HG03378 (cell line): ENCODE data around the gene BLOC1S5.
"Not testable (repeated sequence)": the region's sequence is repeated elsewhere in the genome, so short reads cannot be mapped to it uniquely, and the experiment has no call there.

Experiments used
- ATAC-seq: cut with Tn5 transposase; IDR thresholded peaks from one replicate; pipeline ENCODE4 v1.9.1; 2021; ENCODE audit warnings: mild to moderate bottlenecking, moderate library complexity; ENCODE audit not compliant: unreplicated experiment

Gene BLOC1S5

DNA sequence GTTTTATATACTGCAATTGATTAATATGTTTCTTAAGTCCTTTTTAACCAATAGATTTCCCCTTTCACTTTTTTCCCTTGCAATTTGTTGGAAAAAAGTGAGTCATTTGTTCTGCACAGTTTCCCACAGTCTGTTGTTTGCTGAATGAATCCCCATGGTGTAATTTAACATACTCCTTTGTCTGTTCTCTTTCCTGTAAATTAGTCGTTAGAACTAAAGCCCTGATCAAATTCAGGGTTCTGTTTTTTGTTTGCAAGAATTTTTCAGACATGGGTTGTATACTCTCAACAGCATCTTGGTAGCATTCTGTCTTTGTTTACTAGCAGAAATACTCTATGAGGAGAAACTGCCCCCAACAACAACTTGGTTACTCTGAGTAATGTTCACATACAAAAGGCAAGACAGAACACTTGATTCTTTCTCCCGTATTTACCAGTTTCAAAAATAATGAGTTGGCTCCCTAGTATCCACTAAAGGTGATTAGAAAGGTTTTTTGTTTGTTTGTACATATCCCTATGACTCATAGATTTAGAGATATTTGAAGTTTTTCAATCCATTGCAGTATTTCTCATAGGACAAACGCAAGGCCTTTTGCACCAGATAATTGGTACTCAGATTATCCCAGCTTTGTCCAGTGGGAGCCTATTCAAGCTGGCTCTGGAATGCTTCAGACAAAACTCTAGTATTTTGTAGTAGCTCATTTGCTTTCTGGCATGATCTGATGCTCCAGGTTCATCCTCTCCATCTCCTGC is 16.5 kb downstream of the BLOC1S5 start:
- no peak for ATAC-seq

DNA sequence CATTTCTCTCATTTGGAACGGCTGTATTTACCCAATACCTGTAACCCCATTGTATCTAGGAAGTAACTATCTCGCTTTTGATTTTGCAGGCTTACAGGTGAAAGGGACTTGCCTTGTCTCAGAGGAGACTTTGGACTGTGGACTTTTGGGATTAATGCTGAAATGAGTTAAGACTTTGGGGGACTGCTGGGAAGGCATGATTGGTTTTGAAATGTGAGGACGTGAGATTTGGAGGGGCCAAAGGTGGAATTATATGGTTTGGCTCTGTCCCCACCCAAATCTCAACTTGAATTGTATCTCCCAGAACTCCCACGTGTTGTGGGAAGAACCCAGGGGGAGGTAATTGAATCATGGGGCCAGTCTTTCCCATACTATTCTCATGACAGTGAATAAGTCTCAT is 18.4 kb downstream of the BLOC1S5 start:
- not testable (repeated sequence) for ATAC-seq

DNA sequence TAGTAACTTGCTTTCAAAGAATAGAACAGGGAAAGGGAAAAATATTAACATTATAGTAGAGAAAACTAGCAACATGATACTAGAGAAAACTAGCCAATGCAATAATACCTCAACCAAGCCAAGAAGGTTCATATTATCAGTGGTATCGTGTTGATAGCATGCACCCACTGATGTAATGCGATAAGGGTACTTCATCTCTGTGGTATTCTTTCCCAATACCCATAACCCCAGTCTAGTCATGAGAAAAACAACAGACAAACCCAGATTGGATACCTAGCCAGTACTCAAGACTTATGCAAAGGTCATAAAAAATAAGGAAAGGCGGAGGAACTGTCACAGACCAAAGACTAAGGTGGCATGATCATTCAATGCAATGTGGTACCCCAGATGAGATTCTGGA is 21.0 kb downstream of the BLOC1S5 start:
- ATAC-seq, result no peak

DNA sequence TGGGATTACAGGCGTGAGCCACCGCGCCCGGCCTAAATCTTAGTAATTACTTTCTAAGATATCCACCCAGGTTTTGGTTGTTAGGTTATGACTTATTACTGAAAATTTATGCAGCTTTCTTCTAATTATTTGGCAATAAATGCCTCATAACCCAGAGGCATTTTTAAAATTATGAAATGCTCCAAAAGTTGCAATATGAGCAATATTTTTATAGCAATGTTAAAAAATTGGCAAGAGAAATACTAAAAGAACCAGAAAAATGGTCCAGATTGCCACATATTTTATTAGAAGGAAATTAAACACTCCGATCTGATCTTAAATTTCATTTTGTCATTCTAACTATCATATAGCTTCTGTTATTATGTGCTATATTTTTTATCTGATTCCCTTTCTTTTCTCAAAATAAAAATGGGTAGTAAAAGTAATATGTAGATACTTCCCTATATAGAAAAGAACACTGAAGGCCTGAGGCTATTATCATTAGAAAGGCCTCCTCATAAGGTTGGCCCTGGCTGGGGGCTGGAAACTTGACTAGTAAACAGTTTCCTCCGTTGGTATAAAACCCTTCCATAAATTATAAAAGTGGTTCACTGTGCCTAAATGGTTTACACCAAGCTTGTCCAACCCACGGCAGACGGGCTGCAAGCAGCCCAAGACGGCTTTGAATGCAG is 22.1 kb downstream of the BLOC1S5 start:
- ATAC-seq, result no peak

DNA sequence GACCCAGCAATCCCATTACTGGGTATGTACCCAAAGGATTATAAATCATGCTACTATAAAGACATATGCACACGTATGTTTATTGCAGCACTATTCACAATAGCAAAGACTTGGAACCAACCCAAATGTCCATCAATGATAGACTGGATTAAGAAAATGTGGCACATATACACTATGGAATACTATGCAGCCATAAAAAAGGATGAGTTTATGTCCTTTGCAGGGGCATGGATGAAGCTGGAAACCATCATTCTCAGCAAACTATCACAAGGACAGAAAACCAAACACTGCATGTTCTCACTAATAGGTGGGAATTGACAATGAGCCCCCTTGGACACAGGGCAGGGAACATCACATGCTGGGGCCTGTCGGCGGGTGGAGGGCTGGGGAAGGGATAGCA is 30.1 kb downstream of the BLOC1S5 start:
- not testable (repeated sequence) for ATAC-seq

DNA sequence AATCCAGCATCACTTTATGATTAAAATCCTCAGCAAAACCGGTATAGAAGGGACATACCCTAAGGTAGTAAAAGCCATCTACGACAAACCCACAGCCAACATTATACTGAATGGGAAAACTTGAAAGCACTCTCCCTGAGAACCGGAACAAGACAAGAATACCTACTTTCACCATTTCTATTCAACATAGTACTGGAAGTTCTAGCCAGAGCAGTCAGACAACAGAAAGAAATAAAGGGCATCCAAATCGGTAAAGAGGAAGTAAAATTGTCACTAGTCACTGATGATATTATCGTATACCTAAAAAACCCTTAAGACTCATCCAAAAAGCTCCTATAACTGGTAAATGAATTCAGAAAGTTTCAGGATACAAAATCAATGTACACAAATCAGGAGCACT is 33.3 kb downstream of the BLOC1S5 start:
- no peak for ATAC-seq

DNA sequence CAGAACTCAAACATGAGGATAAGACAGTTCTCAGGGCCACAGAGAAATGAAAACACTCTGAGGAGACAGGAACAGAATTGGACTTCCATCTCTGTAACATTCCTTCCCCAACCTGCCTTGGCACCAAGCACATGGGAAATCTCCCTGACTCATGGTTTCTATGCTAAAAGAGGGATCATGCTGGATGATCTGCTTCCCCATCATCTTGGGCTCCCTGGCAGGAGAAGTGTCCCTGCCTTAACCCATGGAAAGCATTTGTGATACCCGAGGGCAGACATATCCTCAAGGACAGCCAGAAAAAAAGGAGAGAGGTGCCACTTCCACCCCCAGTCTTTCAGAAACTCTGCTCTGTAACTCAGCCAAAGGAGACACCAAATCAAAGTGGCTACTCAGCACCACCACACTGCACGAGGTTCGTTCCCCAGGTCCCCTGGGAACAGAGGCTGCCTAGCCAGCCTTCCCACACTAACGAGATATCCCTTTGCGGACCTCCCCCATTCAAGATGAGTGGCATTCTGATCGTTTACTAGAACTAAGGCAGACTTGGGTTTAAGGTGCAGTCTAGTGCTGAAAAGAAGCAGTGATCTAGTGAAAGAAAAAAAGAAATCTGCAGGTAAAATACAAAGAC is 34.8 kb downstream of the BLOC1S5 start:
- ATAC-seq, result no peak

DNA sequence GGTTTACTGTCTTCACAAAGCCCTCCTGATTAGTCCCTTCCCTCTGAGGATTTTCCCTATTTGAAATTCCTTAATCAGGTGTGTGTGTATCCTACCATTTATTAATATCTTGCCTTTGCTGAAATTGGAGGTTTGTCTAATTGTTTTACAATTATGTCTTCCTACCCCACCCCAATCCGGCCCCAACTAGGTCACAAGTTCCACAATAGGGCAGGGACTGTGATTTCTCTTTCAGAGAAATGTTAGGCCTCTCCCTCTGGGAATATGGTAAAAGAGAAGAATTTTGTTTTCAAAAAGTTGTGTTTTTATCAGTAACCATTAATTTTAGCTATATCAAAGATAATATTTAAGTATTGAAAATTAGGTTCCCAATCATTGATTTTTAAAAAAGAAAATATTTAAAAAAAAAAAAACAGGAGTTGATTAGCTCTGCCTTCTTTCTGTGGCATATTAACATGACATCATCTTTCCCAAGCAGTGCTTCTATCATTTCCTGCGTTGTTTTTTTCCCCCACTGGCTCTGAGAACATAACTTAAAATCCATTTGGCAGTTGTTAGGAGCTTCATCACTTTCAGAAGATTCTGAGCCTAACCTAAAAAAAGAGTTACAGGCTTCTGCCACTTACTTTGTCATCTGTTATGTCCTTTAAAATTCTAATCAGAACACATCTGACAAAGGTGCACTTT is 36.1 kb downstream of the BLOC1S5 start:
- ATAC-seq, result no peak

DNA sequence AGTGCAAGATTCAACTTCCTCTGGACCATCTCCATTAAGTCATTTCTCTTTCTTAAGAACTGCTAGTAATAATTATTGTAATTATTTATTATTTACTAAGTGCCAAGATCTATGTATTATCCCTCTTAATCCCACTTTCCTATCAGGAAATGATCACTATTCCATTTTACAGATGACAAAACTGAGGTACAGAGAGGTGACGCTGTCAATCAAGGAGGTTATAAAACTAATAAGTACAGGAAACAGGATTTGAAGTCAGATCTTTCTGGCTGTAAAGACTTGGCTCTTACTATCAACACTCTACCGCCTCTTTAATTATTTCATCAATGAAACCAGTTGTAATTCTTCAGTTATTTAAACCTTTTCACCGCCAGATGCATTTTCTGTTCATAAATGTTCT is 37.4 kb downstream of the BLOC1S5 start:
- ATAC-seq, result no peak

DNA sequence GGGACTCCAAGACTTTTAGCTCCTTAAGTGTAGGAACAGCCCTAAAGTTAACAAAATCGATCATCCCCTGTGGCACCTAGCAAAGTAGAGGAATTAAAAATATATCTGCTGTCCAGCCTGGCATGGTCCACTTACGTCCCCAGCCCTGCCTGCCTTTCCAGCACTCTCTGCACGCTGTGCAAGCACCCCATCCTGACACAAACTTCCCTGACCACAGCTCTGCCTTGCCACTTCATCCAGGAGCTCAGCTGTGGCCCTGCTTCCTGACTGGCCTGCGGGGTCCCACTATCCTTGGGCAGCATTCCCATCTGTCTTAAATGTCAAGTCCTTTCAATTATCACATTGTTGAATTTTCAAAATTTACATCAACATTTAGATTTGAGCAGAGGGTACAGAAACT is 39.0 kb downstream of the BLOC1S5 start:
- no peak for ATAC-seq

DNA sequence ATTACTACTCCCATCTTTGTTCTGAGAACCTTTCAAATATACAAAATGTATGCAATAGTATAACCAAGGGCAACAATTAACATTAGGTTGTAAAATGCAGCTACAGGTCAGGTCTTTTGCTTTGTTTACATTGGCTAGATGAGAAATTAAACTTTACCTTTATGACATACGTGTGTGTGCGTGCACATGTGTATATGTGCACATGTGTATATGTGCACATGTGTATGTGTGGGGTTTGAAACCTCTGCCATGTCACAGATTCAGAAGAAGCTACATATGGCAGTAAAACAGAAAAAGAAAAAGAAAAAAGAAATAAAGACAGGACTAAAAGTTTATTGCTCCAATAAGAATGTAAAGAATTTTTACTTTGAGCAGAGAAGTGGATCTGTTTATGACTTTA is 40.6 kb downstream of the BLOC1S5 start:
- no peak for ATAC-seq

DNA sequence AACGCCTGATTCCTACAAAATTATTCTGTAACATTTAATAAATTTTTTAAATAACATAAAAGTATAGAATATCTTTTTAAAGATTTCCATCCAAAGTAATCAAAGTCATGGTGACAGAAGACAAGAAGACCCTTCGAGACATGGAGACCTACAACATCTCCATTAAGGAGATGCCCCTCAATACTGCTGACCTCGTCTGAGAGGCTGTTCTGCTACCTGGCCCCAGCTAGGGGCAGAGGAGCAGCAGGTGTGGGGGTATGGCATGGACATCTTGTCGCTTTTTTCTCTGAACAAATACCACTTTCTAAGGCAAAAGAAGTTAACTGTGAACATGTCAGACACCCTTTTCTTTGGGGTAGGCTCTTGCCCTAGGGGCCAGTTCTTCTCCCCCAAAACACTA is 44.1 kb downstream of the BLOC1S5 start:
- no peak for ATAC-seq

DNA sequence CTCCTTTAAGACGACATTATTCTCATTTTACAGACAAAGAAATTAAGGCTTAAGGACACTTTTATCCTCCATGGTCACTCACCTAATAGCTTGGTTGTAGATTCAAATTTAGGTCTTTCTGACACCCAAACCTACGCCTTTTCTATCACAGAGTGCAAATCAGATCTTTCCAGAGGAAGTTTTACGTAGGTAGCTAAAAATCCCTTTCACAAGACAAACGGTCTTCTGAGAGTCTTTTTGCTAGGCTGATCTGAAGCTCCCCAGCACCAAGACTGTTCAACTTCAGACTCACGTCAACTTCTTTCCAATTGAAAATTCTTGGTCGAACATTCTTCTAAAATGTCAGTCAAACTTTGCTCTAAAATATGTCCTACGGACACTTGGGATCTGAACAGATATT is 46.5 kb downstream of the BLOC1S5 start:
- ATAC-seq, result peak; percentile 15

DNA sequence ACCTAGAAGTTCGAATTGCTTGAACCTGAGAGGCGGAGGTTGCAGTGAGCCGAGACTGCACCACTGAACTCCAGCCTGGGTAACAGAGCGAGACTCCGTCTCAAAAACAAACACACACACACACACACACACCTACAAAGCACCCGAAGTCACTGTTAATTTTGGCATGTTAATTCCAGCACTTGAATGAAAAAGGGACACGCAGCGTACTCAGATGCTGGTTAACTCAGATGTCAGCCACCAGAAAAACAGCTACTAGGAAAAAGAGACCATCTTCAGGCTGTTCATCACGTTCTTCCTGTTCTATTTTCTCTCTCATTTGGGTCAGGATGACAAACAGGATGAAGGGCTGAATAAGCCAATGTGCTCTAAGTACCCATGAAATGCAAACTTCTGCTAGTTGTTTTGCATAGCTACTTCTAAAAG is 46.9 kb downstream of the BLOC1S5 start:
- ATAC-seq, result peak; percentile 78

DNA sequence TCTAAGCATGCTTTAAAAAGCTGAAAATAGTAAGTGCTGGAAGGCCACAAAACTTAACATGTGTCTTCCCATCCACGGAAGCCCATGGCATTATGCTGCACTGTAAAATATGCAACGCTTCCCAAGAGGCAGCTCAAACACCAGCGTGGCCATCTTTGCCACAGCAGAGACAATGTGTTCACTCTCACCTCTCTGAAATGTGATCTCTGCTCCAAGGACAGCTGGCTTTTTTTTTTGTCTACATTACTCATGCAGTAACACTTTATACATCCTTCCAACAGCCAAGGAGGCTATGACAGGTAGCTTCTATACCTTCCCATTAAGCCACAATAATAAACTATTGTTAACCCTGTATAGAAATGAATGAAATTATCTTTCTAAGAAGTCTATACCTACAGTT is 49.2 kb downstream of the BLOC1S5 start:
- no peak for ATAC-seq

DNA sequence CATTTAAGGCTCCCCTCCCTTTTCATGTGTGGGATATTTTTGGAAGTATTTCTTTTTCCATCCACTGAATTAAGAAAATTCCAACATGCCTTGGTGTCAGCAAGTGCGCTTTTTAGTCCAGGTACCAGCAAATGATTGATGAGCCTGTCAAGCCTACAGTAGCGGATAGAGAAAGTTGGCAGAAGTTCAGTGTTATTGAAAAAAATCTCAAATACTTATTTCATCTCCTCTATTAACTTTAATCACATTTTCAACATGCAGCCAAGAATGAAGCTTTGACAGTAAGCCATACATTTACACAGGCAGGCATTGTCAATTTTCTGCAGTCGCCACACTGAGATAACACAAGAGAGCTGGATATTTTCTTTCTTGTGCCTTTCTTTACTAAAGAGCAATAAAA is 50.4 kb downstream of the BLOC1S5 start:
- ATAC-seq, result no peak

DNA sequence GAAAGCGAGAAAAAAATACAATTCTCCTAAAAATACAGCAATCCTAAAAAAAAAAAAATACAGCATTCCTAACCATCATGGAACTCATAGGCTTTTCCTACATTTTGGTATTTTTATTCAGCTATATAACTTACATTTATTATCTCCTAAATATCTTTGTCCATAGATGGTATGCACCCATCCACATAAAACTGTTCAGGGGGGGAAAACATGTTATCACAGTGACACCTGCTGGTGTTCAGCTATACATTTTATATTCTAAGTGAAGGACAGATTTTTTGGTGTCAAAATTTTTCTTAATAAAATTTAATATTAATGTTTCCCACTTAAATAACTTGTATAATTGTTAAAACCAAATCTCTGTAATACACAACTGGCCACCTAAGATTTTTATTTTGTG is 58.0 kb downstream of the BLOC1S5 start:
- no peak for ATAC-seq

DNA sequence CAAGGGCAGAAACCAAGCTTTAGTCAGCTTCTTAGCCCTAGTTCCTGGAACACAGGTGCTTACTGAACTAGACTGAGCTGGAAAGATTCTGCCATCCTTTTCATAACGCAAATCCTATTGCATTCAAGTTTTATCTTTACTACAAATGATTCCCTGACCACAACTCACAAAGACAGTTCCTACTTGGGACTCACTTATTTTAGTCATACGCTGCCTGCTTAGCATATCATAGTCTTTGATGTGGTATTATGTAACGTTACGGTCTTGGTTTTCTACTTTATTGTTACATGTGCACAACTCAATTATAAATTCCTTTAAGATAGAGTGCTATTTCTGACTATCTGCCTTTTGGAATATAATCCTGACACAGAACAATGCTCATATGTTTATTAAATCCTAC is 59.1 kb downstream of the BLOC1S5 start:
- ATAC-seq, result no peak

DNA sequence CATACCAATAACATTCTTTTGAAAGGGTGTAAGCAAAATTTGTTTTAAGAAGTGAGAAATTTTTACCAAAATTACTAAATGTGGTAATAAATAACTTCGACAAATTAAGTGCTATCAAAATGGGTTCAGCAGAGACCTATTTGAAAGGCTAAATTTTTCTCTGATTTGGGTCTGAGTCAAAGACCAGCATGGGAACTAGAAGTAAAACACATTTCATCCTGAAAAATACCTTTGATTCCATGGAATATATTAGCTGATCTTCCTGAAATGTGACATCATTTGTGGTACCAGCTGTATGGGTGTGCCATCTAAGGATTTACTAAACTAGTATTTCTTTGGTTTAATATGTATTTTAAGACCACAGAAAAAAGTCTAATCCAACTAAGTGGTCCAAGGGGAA is 63.6 kb downstream of the BLOC1S5 start:
- no peak for ATAC-seq

DNA sequence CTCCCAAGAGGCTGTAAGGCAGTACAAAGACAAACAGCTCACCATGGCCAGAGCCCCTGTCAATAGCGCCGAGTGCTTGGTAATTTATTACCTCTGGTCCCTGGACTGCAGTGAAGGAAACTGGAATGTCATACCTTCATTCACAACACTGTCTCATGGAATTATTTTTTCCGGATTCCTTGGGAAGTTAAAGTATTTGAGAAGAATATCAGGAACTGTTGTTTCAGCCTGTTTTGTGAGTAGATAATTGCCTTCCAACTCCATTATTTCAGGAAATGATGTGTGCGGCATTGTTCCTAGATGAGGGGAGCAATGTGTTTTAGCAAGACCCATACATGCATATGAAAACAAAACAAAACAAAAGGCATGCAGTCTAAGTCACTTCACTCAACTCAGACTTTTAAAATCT is 64.0 kb downstream of the BLOC1S5 start:
- ATAC-seq, result no peak

DNA sequence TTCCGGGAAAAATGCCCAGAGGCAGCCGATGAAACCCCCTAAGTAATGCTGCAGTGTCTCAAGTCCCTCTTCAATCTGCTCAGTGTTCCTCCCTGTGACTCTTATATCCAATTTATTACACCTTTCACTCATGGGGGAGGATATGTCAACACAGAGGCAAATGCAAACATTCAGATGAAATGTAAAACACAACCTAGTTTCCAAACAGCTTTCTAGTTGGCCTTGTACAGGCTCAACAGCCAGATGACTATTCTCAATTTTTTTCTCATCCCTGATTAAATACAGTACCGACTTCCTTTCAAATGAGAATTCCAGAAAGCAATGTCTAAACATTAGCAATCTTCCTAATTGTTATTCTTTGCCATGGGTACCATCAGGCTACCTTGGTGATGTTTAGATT is 65.0 kb downstream of the BLOC1S5 start:
- no peak for ATAC-seq
